ENCODE data around the gene PGAM2. TPM values are rescaled to one million over a fixed set of nuclear protein-coding genes. Genes with fewer than 3 reads are reported as not detected.
A peak's percentile ranks its signal among the peaks of the same experiment; 100 is the strongest.

Gene PGAM2
- total RNA-seq, 2 experiments from 2014 or later = 0.69 to 0.80 TPM

DNA sequence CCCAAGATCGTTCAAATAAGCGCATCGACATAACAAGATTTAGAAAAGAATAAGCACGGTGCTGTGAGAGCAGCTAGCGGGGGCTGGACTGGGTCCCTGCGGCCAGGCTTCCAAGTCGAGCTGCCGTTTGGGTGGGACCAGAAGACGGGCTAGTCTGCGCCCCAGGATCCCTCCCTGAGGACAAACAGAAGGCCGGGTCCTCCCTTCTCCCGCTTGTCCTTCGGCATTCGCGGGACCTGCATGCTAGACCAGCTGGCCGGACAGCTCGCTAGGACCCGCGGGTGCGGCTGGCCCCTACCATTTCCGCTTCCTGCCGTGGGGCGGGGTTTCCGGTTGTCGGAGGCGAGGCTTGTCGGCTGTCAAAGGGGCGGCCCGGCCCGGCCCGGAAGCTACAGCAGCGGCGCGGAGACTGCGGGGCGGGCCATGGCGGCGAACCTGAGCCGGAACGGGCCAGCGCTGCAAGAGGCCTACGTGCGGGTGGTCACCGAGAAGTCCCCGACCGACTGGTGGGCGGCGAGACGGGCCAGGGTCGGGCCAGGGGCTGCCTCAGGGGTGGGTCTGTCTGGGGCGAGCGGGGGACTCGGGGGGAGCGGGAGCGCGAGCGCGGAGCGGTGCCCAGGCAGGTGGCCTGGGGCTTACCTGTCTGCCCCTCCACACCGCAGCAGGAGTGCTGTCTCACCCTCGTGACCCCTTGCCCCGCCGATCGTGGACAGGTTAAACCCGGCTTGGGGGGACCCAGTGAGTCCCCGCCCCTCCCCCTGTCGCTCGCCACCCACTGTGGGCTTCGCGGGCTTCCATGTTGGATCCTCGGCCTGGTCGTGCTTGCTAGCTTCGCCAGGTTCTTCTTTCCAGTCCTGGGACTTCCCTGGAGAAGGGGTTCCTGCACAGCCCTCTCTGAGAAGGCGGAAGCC is 20.8 kb downstream of the PGAM2 start, which contains the start of gene DBNL:
Gene DBNL, plus strand, starts transcription at position 388 of the 911 bp plus-strand sequence. Its CDS starts 36 bp downstream, at position 424.
- Histone ChIP-seq H4K20me1 (ENCODE audit: insufficient read depth, low read length) (peaks cover 13% of the 10 kb centered on the region), H3K4me2 (ENCODE audit: low read length) (peak within 1 kb of the TSS; percentile 96), H2AFZ (ENCODE audit: low read length) (peak within 1 kb of the TSS; percentile 70), H3K9me3 (ENCODE audit: low read length) (no peaks in the 10 kb centered on the region), H3K27ac (ENCODE audit: low read depth, low read length, poor library complexity, severe bottlenecking) (peak within 1 kb of the TSS; percentile 80), H3K79me2 (ENCODE audit: insufficient read depth, low read depth, low read length) (peaks cover 39% of the 10 kb centered on the region), H3K4me1 (ENCODE audit: insufficient read depth, low read length, poor library complexity, severe bottlenecking) (peaks cover 42% of the 10 kb centered on the region), H3K9me2 (ENCODE audit: insufficient read depth, low read length) (no peaks in the 10 kb centered on the region), H3K4me3 (ENCODE audit: low read depth, low read length, poor library complexity, severe bottlenecking) (peak within 1 kb of the TSS; percentile 92), H3K36me3 (ENCODE audit: insufficient read depth, low read length) (peaks cover 19% of the 10 kb centered on the region)
- ChIA-PET CTCF (ENCODE audit: unreplicated experiment) (interaction anchor here (0.8 kb wide), 1 partner anchor 56 kb away, joined by 3 read pairs; no protein-coding TSS in a partner anchor), POLR2A (interaction anchor here (0.7 to 1.2 kb wide), 7 partner anchors 23 to 955 kb away, joined by 3 to 6 read pairs (median 3); partner anchors contain the start of gene CCM2)
- no TSS peak for BruUV-seq (replicated peaks)
- intact Hi-C loops (cut with micrococcal nuclease; ENCODE audit: unreplicated experiment) = loop anchor here (1.0 kb wide), 1 partner anchor 152 kb away; no protein-coding TSS in a partner anchor
- TF ChIP-seq, protein P1, sequence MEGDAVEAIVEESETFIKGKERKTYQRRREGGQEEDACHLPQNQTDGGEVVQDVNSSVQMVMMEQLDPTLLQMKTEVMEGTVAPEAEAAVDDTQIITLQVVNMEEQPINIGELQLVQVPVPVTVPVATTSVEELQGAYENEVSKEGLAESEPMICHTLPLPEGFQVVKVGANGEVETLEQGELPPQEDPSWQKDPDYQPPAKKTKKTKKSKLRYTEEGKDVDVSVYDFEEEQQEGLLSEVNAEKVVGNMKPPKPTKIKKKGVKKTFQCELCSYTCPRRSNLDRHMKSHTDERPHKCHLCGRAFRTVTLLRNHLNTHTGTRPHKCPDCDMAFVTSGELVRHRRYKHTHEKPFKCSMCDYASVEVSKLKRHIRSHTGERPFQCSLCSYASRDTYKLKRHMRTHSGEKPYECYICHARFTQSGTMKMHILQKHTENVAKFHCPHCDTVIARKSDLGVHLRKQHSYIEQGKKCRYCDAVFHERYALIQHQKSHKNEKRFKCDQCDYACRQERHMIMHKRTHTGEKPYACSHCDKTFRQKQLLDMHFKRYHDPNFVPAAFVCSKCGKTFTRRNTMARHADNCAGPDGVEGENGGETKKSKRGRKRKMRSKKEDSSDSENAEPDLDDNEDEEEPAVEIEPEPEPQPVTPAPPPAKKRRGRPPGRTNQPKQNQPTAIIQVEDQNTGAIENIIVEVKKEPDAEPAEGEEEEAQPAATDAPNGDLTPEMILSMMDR (conservative IDR thresholded peaks at IDR 0.05; ENCODE audit: low read length) = no peak
- TF ChIP-seq EZH2phosphoT487 (IDR thresholded peaks at IDR 0.05; ENCODE audit: borderline replicate concordance, low read depth, low read length) = no peak
- DNase-seq (ENCODE audit: low spot score) = peak; percentile 89

DNA sequence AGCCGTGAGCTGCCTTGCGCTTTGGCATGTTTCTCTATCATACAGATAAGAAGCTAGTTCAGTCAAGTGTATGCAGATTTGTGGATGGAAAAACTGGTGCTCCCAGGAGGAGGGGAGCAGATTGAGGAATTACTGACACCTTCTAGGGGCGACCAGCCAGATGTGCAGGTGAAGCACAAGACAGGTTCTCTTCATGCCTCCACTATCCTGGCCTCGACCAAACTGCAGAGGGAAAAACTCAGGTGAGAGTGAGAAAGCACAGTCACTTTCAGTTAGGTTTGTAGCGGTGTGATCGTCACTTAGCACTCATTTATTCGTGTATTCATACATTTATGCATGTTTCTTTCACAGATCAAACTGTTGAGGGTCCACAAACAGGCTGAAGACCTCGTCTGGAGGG is 21.5 kb downstream of the PGAM2 start:
- CTCF ChIA-PET (ENCODE audit: unreplicated experiment) = no interaction called here
- intact Hi-C loops (cut with micrococcal nuclease; ENCODE audit: unreplicated experiment) = no loop called here
- peak overlapping the region; percentile 80 for H3K27ac ChIP-seq (ENCODE audit: low read depth, low read length, poor library complexity, severe bottlenecking)
- POLR2A ChIA-PET = interaction anchor here (1.1 to 1.2 kb wide), 2 partner anchors 24 to 38 kb away, joined by 4 to 6 read pairs; no protein-coding TSS in a partner anchor
- H4K20me1 ChIP-seq (ENCODE audit: insufficient read depth, low read length) = peaks cover 13% of the 10 kb centered on the region
- H3K4me2 ChIP-seq (ENCODE audit: low read length) = peak overlapping the region; percentile 96
- H2AFZ ChIP-seq (ENCODE audit: low read length) = peak overlapping the region; percentile 70
- H3K4me1 ChIP-seq (ENCODE audit: insufficient read depth, low read length, poor library complexity, severe bottlenecking) = peaks cover 42% of the 10 kb centered on the region
- TF ChIP-seq, protein P1 (conservative IDR thresholded peaks at IDR 0.05; ENCODE audit: low read length) = 0 out of 2 replicates have a peak, but pooled peaks have one; percentile 4
- no peak for TF ChIP-seq EZH2phosphoT487 (IDR thresholded peaks at IDR 0.05; ENCODE audit: borderline replicate concordance, low read depth, low read length)
- peak overlapping the region; percentile 92 for H3K4me3 ChIP-seq (ENCODE audit: low read depth, low read length, poor library complexity, severe bottlenecking)
- DNase-seq (ENCODE audit: low spot score) = no peak
- H3K9me3 ChIP-seq (ENCODE audit: low read length) = no peaks in the 10 kb centered on the region
- peaks cover 39% of the 10 kb centered on the region for H3K79me2 ChIP-seq (ENCODE audit: insufficient read depth, low read depth, low read length)
- H3K9me2 ChIP-seq (ENCODE audit: insufficient read depth, low read length) = no peaks in the 10 kb centered on the region
- H3K36me3 ChIP-seq (ENCODE audit: insufficient read depth, low read length) = peaks cover 15% of the 10 kb centered on the region; the same call in 1 of the 2 replicates
- TSS peak; percentile 83 for BruUV-seq (replicated peaks)
